Coronary artery (tissue), 2 donors: ENCODE measurements around the gene FEZ2.

Source experiments
- DNase-seq: peaks from one replicate; pipeline ENCODE4 v3.0.0-alpha.2; 2017; ENCODE audit warnings: low spot score
- H3K27ac ChIP-seq, 2 donors: fragments of 200-600 bp; sonication (generic); one replicate each; pipeline ENCODE4 v1.5.1; 2016 to 2019
- H3K4me3 ChIP-seq: fragments of 200-600 bp; sonication (generic); 2 replicates; pipeline ENCODE4 v1.5.1; 2016; ENCODE audit warnings: mild to moderate bottlenecking, moderate library complexity
- CTCF ChIP-seq: fragments of 200-600 bp; sonication (generic); IDR thresholded peaks from one replicate; pipeline ENCODE4 v1.5.1; 2019; ENCODE audit warnings: antibody characterized with exemption

Gene FEZ2

GRCh38 chr2:36620321-36620720, 22.4 kb upstream of the FEZ2 start:
- H3K27ac ChIP-seq = no peak overlapping the region
- H3K4me3 ChIP-seq = no peak overlapping the region
- TF ChIP-seq CTCF = no peak
- no peak for DNase-seq

- TF ChIP-seq CTCF = no peak
- Histone ChIP-seq H3K27ac (no peak overlapping the region), H3K4me3 (no peak overlapping the region)
- no peak for DNase-seq
Observed at GRCh38 chr2:36618381-36618780, 20.4 kb upstream of the FEZ2 start.

- no peak for DNase-seq
- Histone ChIP-seq H3K4me3 (no peak overlapping the region), H3K27ac (no peak overlapping the region)
- no peak for TF ChIP-seq CTCF
Observed at GRCh38 chr2:36616947-36617346, 19.0 kb upstream of the FEZ2 start.

GRCh38 chr2:36615222-36615621, 17.3 kb upstream of the FEZ2 start:
- Histone ChIP-seq H3K4me3 (no peak overlapping the region), H3K27ac (no peak overlapping the region)
- no peak for DNase-seq
- no peak for TF ChIP-seq CTCF

GRCh38 chr2:36613801-36614200, 15.8 kb upstream of the FEZ2 start:
- Histone ChIP-seq H3K4me3 (no peak overlapping the region), H3K27ac (no peak overlapping the region)
- TF ChIP-seq CTCF = no peak
- no peak for DNase-seq

GRCh38 chr2:36611316-36611990, 13.5 kb upstream of the FEZ2 start:
- no peak overlapping the region for H3K4me3 ChIP-seq
- no peak for TF ChIP-seq CTCF
- DNase-seq = no peak
- H3K27ac ChIP-seq = no peak overlapping the region

GRCh38 chr2:36609507-36609906, 11.5 kb upstream of the FEZ2 start:
- DNase-seq = no peak
- no peak for TF ChIP-seq CTCF
- Histone ChIP-seq H3K4me3 (no peak overlapping the region), H3K27ac (no peak overlapping the region)
